Progenitor cell of endocrine pancreas (in vitro differentiated cells): Measurements from ENCODE around the gene NPY5R. TPM values are rescaled to one million over a fixed set of nuclear protein-coding genes. Genes with fewer than 3 reads are reported as not detected.

Experiments used
- DNase-seq: peaks from one replicate; pipeline ENCODE4 v3.0.0; 2021; ENCODE audit warnings: low spot score; ENCODE audit not compliant: unreplicated experiment
- H3K27ac Mint-ChIP-seq: 2 replicates; pipeline ENCODE4 v1.8.0; 2021; ENCODE audit warnings: mild to moderate bottlenecking, moderate library complexity, mixed read lengths
- H3K27me3 Mint-ChIP-seq: 2 replicates; pipeline ENCODE4 v1.8.0; 2021; ENCODE audit warnings: mixed read lengths
- H3K36me3 Mint-ChIP-seq: 2 replicates; pipeline ENCODE4 v1.8.0; 2022; ENCODE audit warnings: mixed read lengths; ENCODE audit not compliant: insufficient read depth
- H3K4me1 Mint-ChIP-seq: 2 replicates; pipeline ENCODE4 v1.8.0; 2021; ENCODE audit warnings: low read depth, mixed read lengths
- H3K4me3 Mint-ChIP-seq: 2 replicates; pipeline ENCODE4 v1.8.0; 2021; ENCODE audit warnings: low read depth, mild to moderate bottlenecking, moderate library complexity, mixed read lengths
- H3K9me3 Mint-ChIP-seq: 2 replicates; pipeline ENCODE4 v1.8.0; 2021; ENCODE audit warnings: low read depth, mixed read lengths
- total RNA-seq: library from RNA; stranded (reverse); gene quantifications from 2 replicates; pipeline ENCODE4 v1.2.1, GENCODE V29; 2021
- TF ChIP-seq, protein P1 (sequence below): fragments of 200-600 bp; sonication (generic); IDR thresholded peaks from one replicate; pipeline ENCODE4 v1.5.0; 2021; ENCODE audit warnings: antibody characterized with exemption, mild to moderate bottlenecking; ENCODE audit not compliant: unreplicated experiment

NPY5R gene
- total RNA-seq, 1 donor from 2014 or later = 1.1 TPM

DNA sequence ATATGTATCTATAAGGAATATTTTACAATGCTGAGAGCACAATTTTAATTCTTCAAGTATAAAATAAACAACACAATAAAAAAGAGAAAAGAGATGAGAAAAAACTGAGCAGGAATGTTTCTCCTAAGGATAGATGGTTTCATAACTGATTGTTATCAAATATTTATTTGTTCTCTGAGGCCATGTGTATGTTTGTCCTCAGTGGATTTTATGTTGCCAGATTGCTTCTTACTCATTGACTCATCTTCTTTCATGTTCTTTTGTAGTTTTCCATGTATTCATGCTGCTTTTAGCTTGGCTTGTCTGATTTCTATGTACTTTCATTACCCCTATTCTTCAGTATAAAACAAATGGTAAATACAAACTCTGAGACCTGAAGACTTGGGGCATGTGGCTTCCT, 41.2 kb downstream of the NPY5R start:
- TF ChIP-seq, protein P1, sequence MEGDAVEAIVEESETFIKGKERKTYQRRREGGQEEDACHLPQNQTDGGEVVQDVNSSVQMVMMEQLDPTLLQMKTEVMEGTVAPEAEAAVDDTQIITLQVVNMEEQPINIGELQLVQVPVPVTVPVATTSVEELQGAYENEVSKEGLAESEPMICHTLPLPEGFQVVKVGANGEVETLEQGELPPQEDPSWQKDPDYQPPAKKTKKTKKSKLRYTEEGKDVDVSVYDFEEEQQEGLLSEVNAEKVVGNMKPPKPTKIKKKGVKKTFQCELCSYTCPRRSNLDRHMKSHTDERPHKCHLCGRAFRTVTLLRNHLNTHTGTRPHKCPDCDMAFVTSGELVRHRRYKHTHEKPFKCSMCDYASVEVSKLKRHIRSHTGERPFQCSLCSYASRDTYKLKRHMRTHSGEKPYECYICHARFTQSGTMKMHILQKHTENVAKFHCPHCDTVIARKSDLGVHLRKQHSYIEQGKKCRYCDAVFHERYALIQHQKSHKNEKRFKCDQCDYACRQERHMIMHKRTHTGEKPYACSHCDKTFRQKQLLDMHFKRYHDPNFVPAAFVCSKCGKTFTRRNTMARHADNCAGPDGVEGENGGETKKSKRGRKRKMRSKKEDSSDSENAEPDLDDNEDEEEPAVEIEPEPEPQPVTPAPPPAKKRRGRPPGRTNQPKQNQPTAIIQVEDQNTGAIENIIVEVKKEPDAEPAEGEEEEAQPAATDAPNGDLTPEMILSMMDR = no peak
- H3K4me3 Mint-ChIP-seq = no peak overlapping the region
- H3K4me1 Mint-ChIP-seq = no peaks in the 10 kb centered on the region
- peaks cover 3% of the 10 kb centered on the region for H3K9me3 Mint-ChIP-seq
- no peaks in the 10 kb centered on the region for H3K36me3 Mint-ChIP-seq
- H3K27ac Mint-ChIP-seq = no peak overlapping the region
- H3K27me3 Mint-ChIP-seq = no peaks in the 10 kb centered on the region
- no peak for DNase-seq

DNA sequence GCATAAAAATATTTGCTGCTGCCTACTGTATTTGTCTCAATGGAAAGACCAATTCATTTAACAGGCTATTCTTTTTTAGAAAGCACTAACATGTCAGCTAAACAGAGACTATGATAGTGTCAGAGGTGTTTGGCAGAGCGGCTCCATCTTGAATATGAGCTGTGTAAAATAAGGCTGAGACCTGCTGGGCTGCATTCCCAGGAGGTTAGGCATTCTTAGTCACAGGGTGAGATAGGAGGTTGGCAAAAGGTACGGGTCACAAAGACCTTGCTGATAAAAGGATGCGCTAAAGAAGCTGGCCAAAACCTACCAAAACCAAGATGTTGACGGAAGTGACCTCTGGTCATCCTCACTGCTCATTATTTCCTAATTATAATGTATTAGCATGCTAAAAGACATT, 41.8 kb downstream of the NPY5R start:
- Mint-ChIP-seq H3K9me3 (peaks cover 3% of the 10 kb centered on the region), H3K36me3 (no peaks in the 10 kb centered on the region), H3K4me3 (no peak overlapping the region), H3K27ac (no peak overlapping the region), H3K4me1 (no peaks in the 10 kb centered on the region), H3K27me3 (no peaks in the 10 kb centered on the region)
- no peak for DNase-seq
- TF ChIP-seq, protein P1 = no peak

DNA sequence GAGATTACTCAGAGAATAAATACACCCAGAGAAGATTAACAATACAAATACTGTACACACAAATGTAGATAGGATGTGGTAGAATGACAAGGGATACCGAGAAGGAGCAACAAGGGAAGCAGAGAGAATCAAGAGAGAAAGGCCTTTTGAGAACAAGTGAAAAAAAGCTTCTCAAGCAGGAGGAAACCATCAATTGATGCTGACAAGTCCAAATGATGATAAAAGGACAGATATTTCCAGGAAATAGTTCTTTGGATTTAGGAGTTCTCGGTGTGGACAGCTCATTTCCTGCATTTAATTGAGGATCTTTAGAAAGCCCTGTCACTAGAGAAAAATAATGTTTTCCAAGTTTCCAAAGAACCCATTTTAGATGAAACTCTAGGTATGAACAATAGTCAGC, 48.1 kb downstream of the NPY5R start:
- no peaks in the 10 kb centered on the region for H3K9me3 Mint-ChIP-seq
- no peak for DNase-seq
- no peaks in the 10 kb centered on the region for H3K36me3 Mint-ChIP-seq
- H3K4me3 Mint-ChIP-seq = no peak overlapping the region
- H3K27me3 Mint-ChIP-seq = no peaks in the 10 kb centered on the region
- no peak overlapping the region for H3K27ac Mint-ChIP-seq
- TF ChIP-seq, protein P1 = no peak
- peaks cover 3% of the 10 kb centered on the region for H3K4me1 Mint-ChIP-seq

DNA sequence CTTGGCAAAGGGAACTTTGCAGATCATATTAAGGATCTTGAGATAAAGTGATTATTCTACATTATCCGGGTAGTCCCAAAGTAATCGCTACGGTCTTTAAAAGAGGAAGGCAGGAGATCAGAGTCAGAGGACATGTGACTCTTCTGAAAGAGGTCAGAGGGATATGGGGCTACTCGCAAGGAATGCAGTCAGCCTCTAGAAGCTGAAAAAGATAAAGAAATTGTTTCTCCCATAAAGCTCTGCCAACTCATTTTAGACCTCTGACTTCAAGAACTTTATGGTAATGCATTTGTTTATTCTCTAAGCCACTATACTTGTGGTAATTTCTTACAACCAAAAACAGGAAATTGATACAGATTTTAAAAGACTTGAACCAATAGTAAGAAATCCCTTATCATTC, 48.6 kb downstream of the NPY5R start:
- Mint-ChIP-seq H3K27ac (no peak overlapping the region), H3K4me3 (no peak overlapping the region), H3K27me3 (no peaks in the 10 kb centered on the region), H3K4me1 (peaks cover 3% of the 10 kb centered on the region), H3K9me3 (no peaks in the 10 kb centered on the region), H3K36me3 (no peaks in the 10 kb centered on the region)
- no peak for DNase-seq
- TF ChIP-seq, protein P1 = no peak

DNA sequence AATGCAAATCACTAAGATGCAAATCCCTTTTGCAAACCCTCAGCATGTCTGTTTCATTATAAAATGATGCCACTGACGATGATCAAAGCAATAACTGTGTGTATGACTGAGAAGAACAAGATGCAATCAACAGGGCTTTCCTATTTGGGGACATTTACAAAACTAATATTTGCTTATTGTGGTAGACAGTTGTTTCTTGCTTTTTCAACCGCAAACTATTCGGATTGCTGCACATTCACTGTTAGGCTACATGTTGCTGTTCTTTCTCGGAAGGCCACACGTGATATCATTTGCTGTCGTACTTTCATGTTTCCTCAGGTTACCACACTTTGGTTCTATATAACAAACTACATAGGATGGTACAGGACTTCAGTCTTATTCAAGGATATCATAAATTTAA, 49.8 kb downstream of the NPY5R start:
- Mint-ChIP-seq H3K36me3 (no peaks in the 10 kb centered on the region), H3K9me3 (no peaks in the 10 kb centered on the region), H3K4me3 (no peak overlapping the region), H3K4me1 (peaks cover 3% of the 10 kb centered on the region), H3K27me3 (no peaks in the 10 kb centered on the region), H3K27ac (no peak overlapping the region)
- no peak for DNase-seq
- TF ChIP-seq, protein P1 = no peak
